ENCODE data around the gene SCGB1D1.
"Not testable (repeated sequence)": the region's sequence is repeated elsewhere in the genome, so short reads cannot be mapped to it uniquely, and the experiment has no call there.

DNA sequence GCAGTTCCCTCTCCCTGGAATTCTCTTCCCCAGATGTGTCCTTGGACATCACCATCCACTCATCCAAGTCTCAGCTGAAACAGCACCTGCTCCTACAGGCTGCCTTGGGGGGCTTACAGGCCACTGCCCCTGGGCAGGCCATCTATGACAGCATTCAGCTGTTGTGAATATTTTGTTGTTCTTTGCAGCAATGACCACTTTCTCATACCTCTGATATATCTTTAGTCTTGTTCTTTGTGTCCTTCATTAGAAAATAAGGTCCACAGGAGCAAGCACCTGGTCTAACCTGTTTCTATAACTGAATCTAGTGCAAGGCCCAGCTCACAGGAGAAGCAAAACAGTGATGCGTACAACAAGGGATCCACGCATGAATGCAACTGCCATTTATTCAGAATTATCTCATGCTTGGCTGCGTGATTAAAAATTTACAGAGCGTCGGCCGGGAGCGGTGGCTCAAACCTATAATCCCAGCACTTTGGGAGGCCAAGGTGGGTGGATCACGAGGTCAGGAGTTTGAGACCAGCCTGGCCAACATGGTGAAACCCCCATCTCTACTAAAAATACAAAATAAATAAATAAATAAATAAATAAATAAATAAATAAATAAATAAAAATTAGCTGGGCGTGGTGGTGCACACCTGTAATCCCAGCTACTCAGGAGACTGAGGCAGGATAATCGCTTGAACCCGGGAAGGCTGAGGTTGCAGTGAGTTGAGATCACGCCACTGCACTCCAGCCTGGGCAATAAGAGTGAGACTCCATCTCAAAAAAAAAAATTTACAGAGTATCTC lies 16.5 kb downstream of the SCGB1D1 start:
- TF ChIP-seq, protein P1, sequence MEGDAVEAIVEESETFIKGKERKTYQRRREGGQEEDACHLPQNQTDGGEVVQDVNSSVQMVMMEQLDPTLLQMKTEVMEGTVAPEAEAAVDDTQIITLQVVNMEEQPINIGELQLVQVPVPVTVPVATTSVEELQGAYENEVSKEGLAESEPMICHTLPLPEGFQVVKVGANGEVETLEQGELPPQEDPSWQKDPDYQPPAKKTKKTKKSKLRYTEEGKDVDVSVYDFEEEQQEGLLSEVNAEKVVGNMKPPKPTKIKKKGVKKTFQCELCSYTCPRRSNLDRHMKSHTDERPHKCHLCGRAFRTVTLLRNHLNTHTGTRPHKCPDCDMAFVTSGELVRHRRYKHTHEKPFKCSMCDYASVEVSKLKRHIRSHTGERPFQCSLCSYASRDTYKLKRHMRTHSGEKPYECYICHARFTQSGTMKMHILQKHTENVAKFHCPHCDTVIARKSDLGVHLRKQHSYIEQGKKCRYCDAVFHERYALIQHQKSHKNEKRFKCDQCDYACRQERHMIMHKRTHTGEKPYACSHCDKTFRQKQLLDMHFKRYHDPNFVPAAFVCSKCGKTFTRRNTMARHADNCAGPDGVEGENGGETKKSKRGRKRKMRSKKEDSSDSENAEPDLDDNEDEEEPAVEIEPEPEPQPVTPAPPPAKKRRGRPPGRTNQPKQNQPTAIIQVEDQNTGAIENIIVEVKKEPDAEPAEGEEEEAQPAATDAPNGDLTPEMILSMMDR (IDR thresholded peaks at IDR 0.05): not testable (repeated sequence)
- TF ChIP-seq POLR2A (IDR thresholded peaks at IDR 0.05): not testable (repeated sequence)
